Activated CD8-positive, alpha-beta T cell treated with anti-CD3 and anti-CD28 coated beads, Interleukin-2, amount 10 ng/mL, durations not matched to agents 7 days and 5 days (primary cell): ENCODE measurements around the gene TXNRD3. TPM values are rescaled to one million over a fixed set of nuclear protein-coding genes. Genes with fewer than 3 reads are reported as not detected.
"Not testable (repeated sequence)": the region's sequence is repeated elsewhere in the genome, so short reads cannot be mapped to it uniquely, and the experiment has no call there.

Source experiments
- ATAC-seq: fragments of 150-1000 bp; cut with Tn5 transposase; one replicate; pipeline ENCODE4 v1.10.0; 2021; ENCODE audit warnings: moderate library complexity
- CTCF ChIA-PET: fragments of 350-600 bp; sonication (Branson Sonifier 250); formaldehyde crosslinking; loops from one replicate; lab custom pipeline; 2021; ENCODE audit warnings: antibody characterized with exemption; lab: Charles Lee
- POLR2A ChIA-PET: fragments of 350-600 bp; sonication (Branson Sonifier 250); formaldehyde crosslinking; loops from one replicate; lab custom pipeline; 2021; ENCODE audit warnings: antibody characterized with exemption; lab: Charles Lee
- DNase-seq: peaks from one replicate; pipeline ENCODE4 v3.0.0-alpha.2; 2020
- H3K27ac Mint-ChIP-seq: one replicate; pipeline ENCODE4 v1.8.0; 2021; ENCODE audit warnings: mild to moderate bottlenecking, mixed read lengths
- H3K27me3 Mint-ChIP-seq: one replicate; pipeline ENCODE4 v1.8.0; 2021; ENCODE audit warnings: low read depth, mixed read lengths
- H3K36me3 Mint-ChIP-seq: one replicate; pipeline ENCODE4 v1.8.0; 2021; ENCODE audit warnings: low read depth, mixed read lengths
- H3K4me1 Mint-ChIP-seq: one replicate; pipeline ENCODE4 v1.8.0; 2021; ENCODE audit warnings: low read depth, mixed read lengths
- H3K4me3 Mint-ChIP-seq: one replicate; pipeline ENCODE4 v1.8.0; 2021; ENCODE audit warnings: mild to moderate bottlenecking, mixed read lengths
- H3K9me3 Mint-ChIP-seq: one replicate; pipeline ENCODE4 v1.8.0; 2022; ENCODE audit warnings: mixed read lengths; ENCODE audit not compliant: insufficient read depth
- total RNA-seq, 2 experiments: library from RNA; stranded (reverse); gene quantifications; one replicate each; pipeline ENCODE4 v1.2.3, GENCODE V29; 2021

The TXNRD3 gene
- total RNA-seq, 2 experiments from 2014 or later: 1.0 to 1.3 TPM

- H3K9me3 Mint-ChIP-seq: no peaks in the 10 kb centered on the region
- H3K4me1 Mint-ChIP-seq: peaks cover 24% of the 10 kb centered on the region
- H3K36me3 Mint-ChIP-seq: no peaks in the 10 kb centered on the region
- ChIA-PET POLR2A (no interaction called here), CTCF (interaction anchor here (0.8 to 1.2 kb wide), 2 partner anchors 87 kb away, joined by 3 read pairs; no protein-coding TSS in a partner anchor)
- DNase-seq: no peak
- no peak overlapping the region for H3K4me3 Mint-ChIP-seq
- no peak overlapping the region for H3K27ac Mint-ChIP-seq
- no peaks in the 10 kb centered on the region for H3K27me3 Mint-ChIP-seq
- ATAC-seq: no peak
Measured at GRCh38 chr3:126609909-126610308, 45.0 kb downstream of the TXNRD3 start.

- no peaks in the 10 kb centered on the region for H3K9me3 Mint-ChIP-seq
- peaks cover 10% of the 10 kb centered on the region for H3K4me1 Mint-ChIP-seq
- DNase-seq: peak; percentile 31
- no peak overlapping the region for H3K4me3 Mint-ChIP-seq
- H3K27ac Mint-ChIP-seq: no peak overlapping the region
- H3K27me3 Mint-ChIP-seq: no peaks in the 10 kb centered on the region
- CTCF ChIA-PET: interaction anchor here (0.7 to 1.7 kb wide), 2 partner anchors 9 to 85 kb away, joined by 3 to 9 read pairs; no protein-coding TSS in a partner anchor
- ATAC-seq: peak; percentile 76
- POLR2A ChIA-PET: no interaction called here
- no peaks in the 10 kb centered on the region for H3K36me3 Mint-ChIP-seq
Measured at GRCh38 chr3:126607214-126607908, 47.6 kb downstream of the TXNRD3 start.

GRCh38 chr3:126606001-126606400 is 48.9 kb downstream of the TXNRD3 start:
- no peaks in the 10 kb centered on the region for H3K9me3 Mint-ChIP-seq
- ChIA-PET POLR2A (no interaction called here), CTCF (interaction anchor here (1.7 kb wide), 1 partner anchor 83 kb away, joined by 9 read pairs; no protein-coding TSS in a partner anchor)
- DNase-seq: no peak
- no peak for ATAC-seq
- peaks cover 7% of the 10 kb centered on the region for H3K4me1 Mint-ChIP-seq
- peaks cover 3% of the 10 kb centered on the region for H3K27me3 Mint-ChIP-seq
- H3K27ac Mint-ChIP-seq: no peak overlapping the region
- H3K36me3 Mint-ChIP-seq: no peaks in the 10 kb centered on the region
- no peak overlapping the region for H3K4me3 Mint-ChIP-seq

- DNase-seq: no peak
- ChIA-PET CTCF (no interaction called here), POLR2A (no interaction called here)
- Mint-ChIP-seq H3K27me3 (peaks cover 3% of the 10 kb centered on the region), H3K9me3 (no peaks in the 10 kb centered on the region), H3K36me3 (no peaks in the 10 kb centered on the region), H3K4me1 (peaks cover 7% of the 10 kb centered on the region), H3K4me3 (no peak overlapping the region), H3K27ac (no peak overlapping the region)
- no peak for ATAC-seq
Measured at GRCh38 chr3:126604691-126605090, 50.2 kb downstream of the TXNRD3 start.

- Mint-ChIP-seq H3K27me3 (peaks cover 3% of the 10 kb centered on the region), H3K36me3 (no peaks in the 10 kb centered on the region), H3K4me3 (no peak overlapping the region), H3K4me1 (no peaks in the 10 kb centered on the region), H3K9me3 (peaks cover 5% of the 10 kb centered on the region), H3K27ac (no peak overlapping the region)
- ChIA-PET POLR2A (no interaction called here), CTCF (no interaction called here)
- DNase-seq: no peak
- ATAC-seq: no peak
Measured at GRCh38 chr3:126599101-126599500, 55.8 kb downstream of the TXNRD3 start.

GRCh38 chr3:126595479-126595878 is 59.4 kb downstream of the TXNRD3 start:
- H3K4me1 Mint-ChIP-seq, CTCF ChIA-PET, ATAC-seq, H3K27ac Mint-ChIP-seq, H3K36me3 Mint-ChIP-seq, H3K4me3 Mint-ChIP-seq, H3K9me3 Mint-ChIP-seq, H3K27me3 Mint-ChIP-seq, DNase-seq, POLR2A ChIA-PET: not testable (repeated sequence)

GRCh38 chr3:126591515-126591914 is 63.4 kb downstream of the TXNRD3 start:
- H3K9me3 Mint-ChIP-seq, CTCF ChIA-PET, H3K4me1 Mint-ChIP-seq, POLR2A ChIA-PET, H3K36me3 Mint-ChIP-seq, DNase-seq, H3K4me3 Mint-ChIP-seq, H3K27ac Mint-ChIP-seq, ATAC-seq: not testable (repeated sequence)
- peaks cover 11% of the 10 kb centered on the region for H3K27me3 Mint-ChIP-seq

- Mint-ChIP-seq H3K27me3 (peaks cover 6% of the 10 kb centered on the region), H3K27ac (no peak overlapping the region), H3K36me3 (no peaks in the 10 kb centered on the region), H3K9me3 (no peaks in the 10 kb centered on the region), H3K4me3 (no peak overlapping the region), H3K4me1 (no peaks in the 10 kb centered on the region)
- ChIA-PET CTCF (no interaction called here), POLR2A (no interaction called here)
- ATAC-seq: no peak
- DNase-seq: no peak
Measured at GRCh38 chr3:126582311-126582710, 72.6 kb downstream of the TXNRD3 start.

- DNase-seq (no peak), ATAC-seq (no peak)
- H3K27me3 Mint-ChIP-seq: peaks cover 6% of the 10 kb centered on the region
- H3K4me1 Mint-ChIP-seq: no peaks in the 10 kb centered on the region
- no peak overlapping the region for H3K27ac Mint-ChIP-seq
- ChIA-PET CTCF (no interaction called here), POLR2A (no interaction called here)
- H3K9me3 Mint-ChIP-seq: no peaks in the 10 kb centered on the region
- no peak overlapping the region for H3K4me3 Mint-ChIP-seq
- no peaks in the 10 kb centered on the region for H3K36me3 Mint-ChIP-seq
Measured at GRCh38 chr3:126581569-126581968, 73.4 kb downstream of the TXNRD3 start.

- no peak overlapping the region for H3K4me3 Mint-ChIP-seq
- H3K9me3 Mint-ChIP-seq: no peaks in the 10 kb centered on the region
- no peaks in the 10 kb centered on the region for H3K36me3 Mint-ChIP-seq
- H3K27me3 Mint-ChIP-seq: peaks cover 5% of the 10 kb centered on the region
- H3K27ac Mint-ChIP-seq: no peak overlapping the region
- POLR2A ChIA-PET: no interaction called here
- ATAC-seq (no peak), DNase-seq (no peak)
- CTCF ChIA-PET: no interaction called here
- H3K4me1 Mint-ChIP-seq: no peaks in the 10 kb centered on the region
Measured at GRCh38 chr3:126580746-126581145, 74.2 kb downstream of the TXNRD3 start.

- H3K4me1 Mint-ChIP-seq: no peaks in the 10 kb centered on the region
- ATAC-seq: no peak
Measured at GRCh38 chr3:126578702-126579101, 76.2 kb downstream of the TXNRD3 start.

GRCh38 chr3:126577261-126577660 is 77.7 kb downstream of the TXNRD3 start:
- ChIA-PET CTCF (no interaction called here), POLR2A (no interaction called here)
- DNase-seq: no peak
- H3K4me1 Mint-ChIP-seq: no peaks in the 10 kb centered on the region
- H3K36me3 Mint-ChIP-seq: no peaks in the 10 kb centered on the region
- no peak overlapping the region for H3K4me3 Mint-ChIP-seq
- ATAC-seq: no peak
- H3K27me3 Mint-ChIP-seq: peaks cover 6% of the 10 kb centered on the region
- H3K27ac Mint-ChIP-seq: no peak overlapping the region
- no peaks in the 10 kb centered on the region for H3K9me3 Mint-ChIP-seq

More at GRCh38 chr3:126578702-126579101, 76.2 kb downstream of the TXNRD3 start:
- CTCF ChIA-PET: no interaction called here
- no peaks in the 10 kb centered on the region for H3K36me3 Mint-ChIP-seq
- no peak overlapping the region for H3K4me3 Mint-ChIP-seq
- H3K27ac Mint-ChIP-seq: no peak overlapping the region
- POLR2A ChIA-PET: no interaction called here
- DNase-seq: no peak
- H3K9me3 Mint-ChIP-seq: no peaks in the 10 kb centered on the region
- H3K27me3 Mint-ChIP-seq: peaks cover 7% of the 10 kb centered on the region
